GM12873 (cell line): ENCODE results near the gene ZNF385B.

Experiments used
- CTCF ChIP-seq: IDR thresholded peaks from 2 replicates; pipeline ENCODE4 v1.5.1; 2012; ENCODE audit warnings: low read depth, mild to moderate bottlenecking, moderate library complexity, low read length, control low read depth; ENCODE audit not compliant: insufficient read depth; ENCODE audit errors: missing control alignments

The ZNF385B gene

GRCh38 chr2:179646862-179647587 is 214.4 kb downstream of the ZNF385B start:
- no peak for TF ChIP-seq CTCF

GRCh38 chr2:179646173-179646769 is 215.1 kb downstream of the ZNF385B start:
- no peak for TF ChIP-seq CTCF

GRCh38 chr2:179645047-179645446 is 216.4 kb downstream of the ZNF385B start:
- no peak for TF ChIP-seq CTCF

- no peak for TF ChIP-seq CTCF
These were observed 218.9 kb downstream of the ZNF385B start for GRCh38 chr2:179642462-179642861.

GRCh38 chr2:179636995-179637394 is 224.4 kb downstream of the ZNF385B start:
- no peak for TF ChIP-seq CTCF

- no peak for TF ChIP-seq CTCF
These were observed 225.1 kb downstream of the ZNF385B start for GRCh38 chr2:179636100-179636980.

GRCh38 chr2:179626261-179626660 is 235.2 kb downstream of the ZNF385B start:
- no peak for TF ChIP-seq CTCF
